ENCODE results near the gene PSD4. TPM values are rescaled to one million over a fixed set of nuclear protein-coding genes. Genes with fewer than 3 reads are reported as not detected.

Gene PSD4
- total and polyA plus RNA-seq, 4 donors = 0.79 to 17.8 (median 6.5) TPM

GRCh38 chr2:113212245-113213060 lies 38.7 kb downstream of the PSD4 start:
- WGBS, 2 donors = 32 to 36% methylated on average over 23 to 26 of the region's 26 CpGs
- H3K4me3 ChIP-seq (ENCODE audit: low read length in 2 of 2) = no peak overlapping the region
- intact Hi-C loops (cut with DNase I) = no loop called here
- H3K4me1 ChIP-seq (ENCODE audit: control insufficient read depth in 1 of 2, insufficient read depth in 2 of 2, low read length in 2 of 2) = no peaks in the 10 kb centered on the region
- H3K27me3 ChIP-seq (ENCODE audit: control insufficient read depth in 1 of 2, insufficient read depth in 2 of 2, low read length in 1 of 2) = no peaks in the 10 kb centered on the region
- H3K27ac ChIP-seq (ENCODE audit: low read depth in 1 of 2, low read length in 2 of 2) = no peak overlapping the region
- no peaks in the 10 kb centered on the region for H3K36me3 ChIP-seq (ENCODE audit: control insufficient read depth in 1 of 2, insufficient read depth in 2 of 2, low read length in 1 of 2)
- ATAC-seq (ENCODE audit: low FRiP score) (peak; percentile 50), DNase-seq (peak; percentile 78)
- H3K9me3 ChIP-seq (ENCODE audit: control insufficient read depth, low read length) = no peaks in the 10 kb centered on the region

DNA sequence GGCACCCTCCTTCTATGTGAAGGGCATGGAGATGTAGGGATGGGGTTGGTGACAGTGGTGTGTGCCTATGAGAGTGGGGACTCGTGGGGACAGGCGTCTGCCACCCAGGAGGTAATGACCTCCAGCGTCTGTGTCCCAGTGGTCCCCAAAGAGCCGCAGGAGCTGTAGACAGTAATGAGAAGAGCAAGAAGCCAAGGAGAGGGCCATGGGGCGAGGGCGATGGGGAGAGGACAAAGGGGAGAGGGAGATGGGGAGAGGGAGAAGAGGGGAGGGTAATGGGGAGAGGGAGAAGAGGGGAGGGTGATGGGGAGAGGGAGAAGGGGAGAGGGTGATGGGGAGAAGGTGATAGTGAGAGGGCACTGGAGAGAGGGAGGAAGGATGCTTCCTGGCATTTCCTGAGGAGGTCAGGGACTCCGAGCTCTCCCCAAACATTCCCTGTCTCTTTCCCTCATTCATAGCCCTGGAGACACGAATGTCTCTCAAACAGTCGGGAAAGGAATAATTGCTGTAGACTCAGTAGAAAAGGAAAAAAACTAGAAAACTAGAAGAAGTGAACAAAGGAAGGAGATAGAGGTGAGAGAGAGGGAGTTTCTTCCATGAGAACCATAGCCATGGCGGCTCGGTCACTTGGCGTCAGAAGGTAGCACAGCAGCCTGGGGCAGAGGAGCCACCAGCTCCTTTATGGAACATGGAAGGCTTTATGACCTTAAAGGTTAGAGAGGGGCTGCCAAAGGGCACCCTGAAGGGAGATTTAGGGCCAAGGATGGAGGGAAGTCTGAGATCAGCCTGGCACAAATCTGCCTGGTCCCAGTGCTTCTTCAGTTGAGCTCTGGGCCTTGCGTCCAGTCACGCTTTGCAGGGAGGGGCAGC lies 39.5 kb downstream of the PSD4 start:
- Histone ChIP-seq H3K27ac (ENCODE audit: low read depth in 1 of 2, low read length in 2 of 2) (no peak overlapping the region), H3K27me3 (ENCODE audit: control insufficient read depth in 1 of 2, insufficient read depth in 2 of 2, low read length in 1 of 2) (no peaks in the 10 kb centered on the region), H3K4me1 (ENCODE audit: control insufficient read depth in 1 of 2, insufficient read depth in 2 of 2, low read length in 2 of 2) (no peaks in the 10 kb centered on the region), H3K36me3 (ENCODE audit: control insufficient read depth in 1 of 2, insufficient read depth in 2 of 2, low read length in 1 of 2) (no peaks in the 10 kb centered on the region), H3K4me3 (ENCODE audit: low read length in 2 of 2) (no peak overlapping the region), H3K9me3 (ENCODE audit: control insufficient read depth, low read length) (no peaks in the 10 kb centered on the region)
- 95 to 96% methylated on average over 14 of the region's 14 CpGs for WGBS, 2 donors
- DNase-seq = peak; percentile 34 to 35
- no peak for ATAC-seq (ENCODE audit: low FRiP score)
- intact Hi-C loops (cut with DNase I) = no loop called here

GRCh38 chr2:113214141-113214540 lies 40.4 kb downstream of the PSD4 start:
- WGBS, 2 donors = 92 to 93% methylated on average over 4 of the region's 4 CpGs
- no peak overlapping the region for H3K27ac ChIP-seq (ENCODE audit: low read depth in 1 of 2, low read length in 2 of 2)
- no peaks in the 10 kb centered on the region for H3K27me3 ChIP-seq (ENCODE audit: control insufficient read depth in 1 of 2, insufficient read depth in 2 of 2, low read length in 1 of 2)
- H3K9me3 ChIP-seq (ENCODE audit: control insufficient read depth, low read length) = no peaks in the 10 kb centered on the region
- no peak for ATAC-seq (ENCODE audit: low FRiP score)
- H3K4me3 ChIP-seq (ENCODE audit: low read length in 2 of 2) = no peak overlapping the region
- no peaks in the 10 kb centered on the region for H3K4me1 ChIP-seq (ENCODE audit: control insufficient read depth in 1 of 2, insufficient read depth in 2 of 2, low read length in 2 of 2)
- intact Hi-C loops (cut with DNase I) = no loop called here
- H3K36me3 ChIP-seq (ENCODE audit: control insufficient read depth in 1 of 2, insufficient read depth in 2 of 2, low read length in 1 of 2) = no peaks in the 10 kb centered on the region
- DNase-seq = peak; percentile 7 to 34

GRCh38 chr2:113215056-113215455 lies 41.3 kb downstream of the PSD4 start:
- H3K27me3 ChIP-seq (ENCODE audit: control insufficient read depth in 1 of 2, insufficient read depth in 2 of 2, low read length in 1 of 2) = no peaks in the 10 kb centered on the region
- no peak overlapping the region for H3K4me3 ChIP-seq (ENCODE audit: low read length in 2 of 2)
- H3K27ac ChIP-seq (ENCODE audit: low read depth in 1 of 2, low read length in 2 of 2) = no peak overlapping the region
- no peaks in the 10 kb centered on the region for H3K9me3 ChIP-seq (ENCODE audit: control insufficient read depth, low read length)
- intact Hi-C loops (cut with DNase I) = no loop called here
- peak; percentile 24 to 40 for DNase-seq
- H3K4me1 ChIP-seq (ENCODE audit: control insufficient read depth in 1 of 2, insufficient read depth in 2 of 2, low read length in 2 of 2) = no peaks in the 10 kb centered on the region
- no peak for ATAC-seq (ENCODE audit: low FRiP score)
- H3K36me3 ChIP-seq (ENCODE audit: control insufficient read depth in 1 of 2, insufficient read depth in 2 of 2, low read length in 1 of 2) = no peaks in the 10 kb centered on the region
- 98 to 100% methylated on average over 2 of the region's 2 CpGs for WGBS, 2 donors

DNA sequence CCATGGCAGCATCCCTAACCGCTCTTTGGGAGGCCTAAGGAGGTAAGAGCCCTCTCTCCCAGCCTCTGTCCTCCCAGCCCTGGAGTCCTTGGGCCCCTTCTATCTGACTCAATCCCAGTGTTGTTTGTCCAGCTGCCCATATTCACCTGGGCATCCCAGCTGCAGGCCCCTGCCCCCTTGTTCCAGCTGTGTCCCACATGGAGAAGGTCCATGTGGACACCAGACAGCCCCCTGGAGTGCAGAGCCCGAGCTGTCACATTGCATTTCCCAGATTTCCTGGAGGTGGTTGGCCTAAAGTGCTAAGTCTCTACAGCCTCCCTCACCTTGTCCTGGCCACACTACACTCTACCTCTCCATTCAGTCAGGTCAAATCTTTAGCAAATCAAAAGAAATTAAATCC lies 42.5 kb downstream of the PSD4 start:
- no peaks in the 10 kb centered on the region for H3K36me3 ChIP-seq (ENCODE audit: control insufficient read depth in 1 of 2, insufficient read depth in 2 of 2, low read length in 1 of 2)
- ATAC-seq (ENCODE audit: low FRiP score) (no peak), DNase-seq (peak; percentile 38 to 61)
- H3K9me3 ChIP-seq (ENCODE audit: control insufficient read depth, low read length) = no peaks in the 10 kb centered on the region
- no peak overlapping the region for H3K27ac ChIP-seq (ENCODE audit: low read depth in 1 of 2, low read length in 2 of 2)
- no peaks in the 10 kb centered on the region for H3K27me3 ChIP-seq (ENCODE audit: control insufficient read depth in 1 of 2, insufficient read depth in 2 of 2, low read length in 1 of 2)
- WGBS, 2 donors = 97 to 100% methylated on average over 2 of the region's 2 CpGs
- no peaks in the 10 kb centered on the region for H3K4me1 ChIP-seq (ENCODE audit: control insufficient read depth in 1 of 2, insufficient read depth in 2 of 2, low read length in 2 of 2)
- no peak overlapping the region for H3K4me3 ChIP-seq (ENCODE audit: low read length in 2 of 2)
- intact Hi-C loops (cut with DNase I) = no loop called here

DNA sequence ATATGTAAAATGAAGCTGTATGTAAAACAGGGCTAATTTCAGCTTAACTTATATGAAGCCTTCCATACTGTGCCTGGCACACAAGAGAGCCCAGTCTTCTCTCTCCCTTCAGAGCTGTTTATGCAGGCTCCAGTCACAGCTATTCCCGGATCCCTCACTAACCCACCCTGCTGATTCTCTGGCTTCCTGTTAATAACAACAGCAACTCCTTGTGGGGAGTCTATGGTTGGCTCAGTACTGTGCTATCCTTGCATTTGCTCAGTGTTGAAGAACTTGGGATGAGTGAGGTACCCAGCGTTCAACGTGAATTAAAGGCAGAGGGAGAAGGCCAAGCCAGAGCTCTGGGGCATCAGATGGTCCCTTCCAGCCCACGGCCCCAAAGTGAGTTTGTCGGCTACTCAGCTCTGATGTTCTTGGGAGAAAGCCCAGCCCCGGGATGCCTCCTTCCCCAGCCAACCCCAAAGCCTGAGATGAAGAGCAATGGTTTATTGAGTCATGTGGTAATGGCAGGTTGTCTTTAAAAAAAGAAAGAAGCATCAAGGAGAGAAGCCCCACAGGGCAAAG lies 43.2 kb downstream of the PSD4 start:
- Histone ChIP-seq H3K9me3 (ENCODE audit: control insufficient read depth, low read length) (no peaks in the 10 kb centered on the region), H3K27me3 (ENCODE audit: control insufficient read depth in 1 of 2, insufficient read depth in 2 of 2, low read length in 1 of 2) (no peaks in the 10 kb centered on the region), H3K36me3 (ENCODE audit: control insufficient read depth in 1 of 2, insufficient read depth in 2 of 2, low read length in 1 of 2) (no peaks in the 10 kb centered on the region), H3K4me1 (ENCODE audit: control insufficient read depth in 1 of 2, insufficient read depth in 2 of 2, low read length in 2 of 2) (no peaks in the 10 kb centered on the region), H3K4me3 (ENCODE audit: low read length in 2 of 2) (no peak overlapping the region), H3K27ac (ENCODE audit: low read depth in 1 of 2, low read length in 2 of 2) (no peak overlapping the region)
- no peak for ATAC-seq (ENCODE audit: low FRiP score)
- intact Hi-C loops (cut with DNase I) = no loop called here
- DNase-seq = peak; percentile 41 to 67
- WGBS, 2 donors = 50 to 54% methylated on average over 6 of the region's 6 CpGs

DNA sequence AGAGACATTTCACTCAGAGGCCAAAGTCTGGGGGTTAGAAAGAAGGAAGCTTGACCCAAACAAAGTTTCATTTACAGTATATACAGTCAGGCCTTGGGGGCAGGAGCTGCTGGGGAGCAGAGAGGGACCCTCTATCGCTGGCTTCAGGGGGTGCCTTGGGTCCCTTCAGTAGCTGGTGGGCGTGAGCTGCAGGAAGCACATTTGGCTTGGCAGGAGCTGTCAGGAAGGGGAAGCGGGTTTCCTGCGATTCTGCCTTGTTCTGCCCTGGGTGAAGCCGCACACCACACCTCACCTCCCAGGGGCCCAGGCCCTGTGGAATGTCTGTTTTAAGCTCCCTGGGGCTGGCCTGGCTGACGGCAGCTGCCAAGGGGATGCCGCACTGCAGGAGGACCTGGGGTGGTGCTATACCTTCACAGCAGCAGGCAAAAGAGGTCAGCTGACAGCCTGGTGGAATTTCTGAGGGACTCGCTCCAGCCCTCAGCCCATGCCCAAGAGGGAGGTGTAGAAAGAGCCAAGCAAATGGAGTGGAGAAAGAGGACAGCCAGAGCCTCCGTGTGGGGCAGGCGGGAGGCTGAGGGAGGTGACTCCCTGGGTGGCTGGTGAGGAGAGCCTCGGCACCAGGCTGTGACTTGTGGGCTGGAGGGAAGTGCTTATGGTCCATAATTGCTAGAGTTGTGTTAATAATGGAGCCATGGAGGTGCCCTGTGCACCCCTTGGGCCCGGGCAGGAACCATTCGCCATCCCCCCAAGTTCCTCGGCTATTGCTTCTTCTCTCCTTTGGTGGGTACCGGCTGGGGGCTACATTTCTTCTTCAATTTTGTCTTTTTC lies 43.9 kb downstream of the PSD4 start:
- H3K9me3 ChIP-seq (ENCODE audit: control insufficient read depth, low read length) = no peaks in the 10 kb centered on the region
- ATAC-seq (ENCODE audit: low FRiP score) (no peak), DNase-seq (peak; percentile 51 to 63)
- H3K27ac ChIP-seq (ENCODE audit: low read depth in 1 of 2, low read length in 2 of 2) = no peak overlapping the region
- H3K4me1 ChIP-seq (ENCODE audit: control insufficient read depth in 1 of 2, insufficient read depth in 2 of 2, low read length in 2 of 2) = no peaks in the 10 kb centered on the region
- H3K36me3 ChIP-seq (ENCODE audit: control insufficient read depth in 1 of 2, insufficient read depth in 2 of 2, low read length in 1 of 2) = no peaks in the 10 kb centered on the region
- no peaks in the 10 kb centered on the region for H3K27me3 ChIP-seq (ENCODE audit: control insufficient read depth in 1 of 2, insufficient read depth in 2 of 2, low read length in 1 of 2)
- WGBS, 2 donors = 88 to 92% methylated on average over 15 of the region's 15 CpGs
- no peak overlapping the region for H3K4me3 ChIP-seq (ENCODE audit: low read length in 2 of 2)
- intact Hi-C loops (cut with DNase I) = no loop called here

All from aorta (tissue), 5 donors.